ENCODE measurements around the gene MEGF11.
A peak's percentile ranks its signal among the peaks of the same experiment; 100 is the strongest.
"Not testable (repeated sequence)": the region's sequence is repeated elsewhere in the genome, so short reads cannot be mapped to it uniquely, and the experiment has no call there.

MEGF11 gene

DNA sequence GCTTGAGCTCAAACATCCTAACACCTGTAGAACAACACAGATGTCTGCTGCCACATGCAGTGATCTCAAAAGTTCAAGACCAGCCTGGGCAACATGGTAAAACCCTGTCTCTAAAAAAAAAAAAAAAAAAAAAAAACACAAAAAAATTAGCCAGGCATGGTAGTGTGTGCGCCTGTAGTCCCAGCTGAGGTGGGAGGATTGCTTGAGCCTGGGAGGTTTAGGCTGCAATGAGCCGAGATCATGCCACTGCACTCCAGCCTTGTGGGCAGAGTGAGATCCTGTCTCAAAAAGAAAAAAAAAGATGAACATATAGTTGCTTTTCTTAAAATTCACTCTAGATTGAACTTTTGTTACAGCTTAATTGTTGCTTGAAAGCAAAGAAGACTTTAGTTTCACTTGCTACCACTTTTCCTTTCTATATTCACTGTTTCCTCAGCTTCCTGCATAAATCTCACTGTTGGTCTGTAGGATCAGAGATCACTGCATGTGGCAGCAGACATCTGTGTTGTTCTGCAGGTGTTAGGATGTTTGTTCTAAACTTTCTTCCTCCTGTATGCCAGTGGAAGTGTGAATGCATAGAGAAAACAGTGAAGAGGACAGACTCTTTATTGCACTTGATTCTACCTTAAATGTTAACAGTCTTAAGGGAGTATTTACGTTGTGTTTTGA is 371.6 kb downstream of the MEGF11 start:
- DNase-seq (ENCODE audit: low read depth): no peak
- TF ChIP-seq, protein P1, sequence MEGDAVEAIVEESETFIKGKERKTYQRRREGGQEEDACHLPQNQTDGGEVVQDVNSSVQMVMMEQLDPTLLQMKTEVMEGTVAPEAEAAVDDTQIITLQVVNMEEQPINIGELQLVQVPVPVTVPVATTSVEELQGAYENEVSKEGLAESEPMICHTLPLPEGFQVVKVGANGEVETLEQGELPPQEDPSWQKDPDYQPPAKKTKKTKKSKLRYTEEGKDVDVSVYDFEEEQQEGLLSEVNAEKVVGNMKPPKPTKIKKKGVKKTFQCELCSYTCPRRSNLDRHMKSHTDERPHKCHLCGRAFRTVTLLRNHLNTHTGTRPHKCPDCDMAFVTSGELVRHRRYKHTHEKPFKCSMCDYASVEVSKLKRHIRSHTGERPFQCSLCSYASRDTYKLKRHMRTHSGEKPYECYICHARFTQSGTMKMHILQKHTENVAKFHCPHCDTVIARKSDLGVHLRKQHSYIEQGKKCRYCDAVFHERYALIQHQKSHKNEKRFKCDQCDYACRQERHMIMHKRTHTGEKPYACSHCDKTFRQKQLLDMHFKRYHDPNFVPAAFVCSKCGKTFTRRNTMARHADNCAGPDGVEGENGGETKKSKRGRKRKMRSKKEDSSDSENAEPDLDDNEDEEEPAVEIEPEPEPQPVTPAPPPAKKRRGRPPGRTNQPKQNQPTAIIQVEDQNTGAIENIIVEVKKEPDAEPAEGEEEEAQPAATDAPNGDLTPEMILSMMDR (IDR thresholded peaks at IDR 0.05; ENCODE audit: low read depth, low read length, missing control alignments): no peak
- no peak overlapping the region for H3K4me3 ChIP-seq (ENCODE audit: low read depth, low read length)

DNA sequence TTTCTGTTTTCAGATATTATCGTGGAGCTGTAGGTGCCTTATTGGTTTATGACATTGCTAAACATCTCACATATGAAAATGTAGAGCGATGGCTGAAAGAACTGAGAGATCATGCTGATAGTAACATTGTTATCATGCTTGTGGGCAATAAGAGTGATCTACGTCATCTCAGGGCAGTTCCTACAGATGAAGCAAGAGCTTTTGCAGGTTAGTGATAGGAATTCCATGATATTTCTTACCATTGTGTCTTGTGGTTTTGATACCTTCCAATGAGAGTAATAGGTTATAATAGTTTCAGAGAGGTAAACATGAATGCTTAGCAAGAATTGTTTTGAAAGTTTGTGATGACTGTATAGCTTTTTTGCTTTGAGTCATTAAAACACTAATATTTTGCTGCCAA is 375.8 kb downstream of the MEGF11 start:
- DNase-seq (ENCODE audit: low read depth): no peak
- H3K4me3 ChIP-seq (ENCODE audit: low read depth, low read length): no peak overlapping the region
- TF ChIP-seq, protein P1 (IDR thresholded peaks at IDR 0.05; ENCODE audit: low read depth, low read length, missing control alignments): no peak

DNA sequence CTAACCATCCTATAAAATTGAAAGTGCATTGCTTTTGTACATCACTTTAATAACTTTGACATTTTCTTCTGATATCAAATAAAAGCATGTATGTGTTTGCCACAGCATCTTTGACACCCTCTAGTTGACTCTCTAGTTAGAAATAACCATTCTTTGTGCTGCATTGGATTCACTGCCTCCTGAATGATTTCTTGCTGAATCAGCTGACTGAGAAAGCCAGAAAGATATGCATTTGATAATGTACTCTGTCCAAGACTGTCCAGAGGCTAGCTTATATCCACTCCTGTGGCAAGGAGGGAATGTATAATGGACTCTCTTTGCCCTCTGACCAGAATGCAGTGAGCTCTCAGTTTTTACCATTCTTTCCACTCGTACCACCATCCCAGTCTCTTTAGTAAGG is 378.1 kb downstream of the MEGF11 start:
- TF ChIP-seq, protein P1 (IDR thresholded peaks at IDR 0.05; ENCODE audit: low read depth, low read length, missing control alignments): no peak
- no peak for DNase-seq (ENCODE audit: low read depth)
- H3K4me3 ChIP-seq (ENCODE audit: low read depth, low read length): no peak overlapping the region

DNA sequence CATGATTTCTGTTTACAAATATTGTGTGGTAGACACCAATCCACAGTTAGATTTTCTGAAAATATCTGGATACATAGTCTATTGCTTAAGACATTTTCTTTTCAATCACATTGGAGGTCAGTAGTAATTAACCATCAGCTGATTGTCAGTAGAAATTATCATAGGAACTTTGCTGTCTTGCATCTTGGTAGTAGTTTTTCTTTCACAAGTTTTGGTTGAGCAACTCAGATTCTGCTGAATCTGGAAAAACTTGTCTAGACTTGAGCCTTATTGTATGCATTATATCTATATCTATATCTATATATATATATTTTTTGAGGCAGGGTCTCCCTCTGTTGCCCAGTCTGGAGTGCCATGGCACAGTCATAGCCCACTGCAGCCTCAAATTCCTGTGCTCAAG is 380.3 kb downstream of the MEGF11 start:
- TF ChIP-seq, protein P1 (IDR thresholded peaks at IDR 0.05; ENCODE audit: low read depth, low read length, missing control alignments): no peak
- no peak overlapping the region for H3K4me3 ChIP-seq (ENCODE audit: low read depth, low read length)
- DNase-seq (ENCODE audit: low read depth): no peak

GRCh38 chr15:65872596-65872995 is 381.0 kb downstream of the MEGF11 start:
- H3K4me3 ChIP-seq (ENCODE audit: low read depth, low read length); DNase-seq (ENCODE audit: low read depth): not testable (repeated sequence)

DNA sequence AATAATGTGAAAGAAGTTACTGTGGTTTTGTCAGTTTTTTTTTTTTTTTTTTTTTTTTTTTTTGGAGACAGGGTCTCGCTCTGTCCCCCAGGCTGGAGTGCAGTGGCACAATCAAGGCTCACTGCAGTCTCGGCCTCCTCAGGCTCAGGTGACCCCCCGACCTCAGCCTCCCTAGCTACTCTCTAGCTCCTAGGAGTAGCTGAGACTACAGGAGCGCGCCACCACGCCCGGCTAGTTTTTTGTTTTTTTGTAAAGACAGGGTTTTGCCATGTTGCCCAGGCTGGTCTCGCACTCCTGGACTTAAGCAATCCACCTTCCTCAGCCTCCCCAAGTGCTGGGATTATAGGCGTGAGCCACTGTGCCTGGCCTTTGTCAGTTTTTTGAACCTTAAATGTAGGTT is 381.7 kb downstream of the MEGF11 start:
- not testable (repeated sequence) for DNase-seq (ENCODE audit: low read depth)
- H3K4me3 ChIP-seq (ENCODE audit: low read depth, low read length): peak overlapping the region; percentile 72; the same call in 1 of the 2 replicates

GRCh38 chr15:65870889-65871533 is 382.5 kb downstream of the MEGF11 start:
- TF ChIP-seq, protein P1 (IDR thresholded peaks at IDR 0.05; ENCODE audit: low read depth, low read length, missing control alignments): no peak
- no peak for DNase-seq (ENCODE audit: low read depth)

More at GRCh38 chr15:65870889-65871533, 382.5 kb downstream of the MEGF11 start:
- H3K4me3 ChIP-seq (ENCODE audit: low read depth, low read length): peak overlapping the region; percentile 72
